SU-DHL-6 (cell line): ENCODE results near the gene OTUB2.

ENCODE experiments used
- H2AFZ ChIP-seq: fragments of 200-600 bp; sonication (generic); 2 replicates; pipeline ENCODE4 v1.6.1; 2014; ENCODE audit warnings: low read depth, mild to moderate bottlenecking, moderate library complexity, mixed read lengths, antibody characterized with exemption, low read length; ENCODE audit not compliant: severe bottlenecking
- H3F3A ChIP-seq: fragments of 200-600 bp; shearing (Covaris generic); 2 replicates; pipeline ENCODE4 v1.6.0; 2016; ENCODE audit warnings: antibody characterized with exemption, mild to moderate bottlenecking; ENCODE audit not compliant: insufficient read depth
- H3K27ac ChIP-seq: fragments of 200-600 bp; sonication (generic); 2 replicates; pipeline ENCODE4 v1.5.1; 2016; ENCODE audit warnings: low read depth, mild to moderate bottlenecking, low read length, moderate library complexity, mixed read lengths
- H3K27me3 ChIP-seq: fragments of 200-600 bp; sonication (generic), shearing (Covaris generic); 2 replicates; pipeline ENCODE4 v1.6.0; 2014; ENCODE audit warnings: mild to moderate bottlenecking, low read length
- H3K36me3 ChIP-seq: fragments of 200-600 bp; sonication (generic); 2 replicates; pipeline ENCODE4 v1.6.1; 2014; ENCODE audit warnings: mild to moderate bottlenecking, low read length, mixed read lengths
- H3K4me2 ChIP-seq: fragments of 300-600, 200-600 bp; shearing (Covaris generic), sonication (generic); 2 replicates; pipeline ENCODE4 v1.6.0; 2014; ENCODE audit warnings: low read length, low read depth, mild to moderate bottlenecking; ENCODE audit not compliant: poor library complexity, severe bottlenecking
- H3K4me3 ChIP-seq: fragments of 200-600 bp; sonication (generic); 2 replicates; pipeline ENCODE4 v1.5.1; 2014; ENCODE audit warnings: antibody characterized with exemption, low read length, mild to moderate bottlenecking, mixed read lengths; ENCODE audit not compliant: insufficient read depth, poor library complexity, severe bottlenecking
- H3K79me2 ChIP-seq: fragments of 200-600 bp; sonication (generic); 2 replicates; pipeline ENCODE4 v1.6.1; 2014; ENCODE audit warnings: mild to moderate bottlenecking, low read length, moderate library complexity; ENCODE audit not compliant: insufficient read depth
- H3K9ac ChIP-seq: fragments of 200-600 bp; sonication (generic); 2 replicates; pipeline ENCODE4 v1.7.0; 2014; ENCODE audit warnings: mild to moderate bottlenecking, low read length
- H3K9me2 ChIP-seq: fragments of 200-600 bp; sonication (generic); replicated peaks from 2 replicates; pipeline ENCODE4 v1.6.1; 2014; ENCODE audit warnings: low read length; ENCODE audit not compliant: insufficient read depth
- H3K9me3 ChIP-seq: fragments of 200-600 bp; sonication (generic); 2 replicates; pipeline ENCODE4 v1.6.1; 2014; ENCODE audit warnings: low read length, mixed read lengths; ENCODE audit not compliant: insufficient read depth
- H4K20me1 ChIP-seq: fragments of 200-600 bp; sonication (generic); 2 replicates; pipeline ENCODE4 v1.6.1; 2014; ENCODE audit warnings: low read depth, mild to moderate bottlenecking, antibody characterized with exemption, low read length, moderate library complexity, mixed read lengths
- CTCF ChIP-seq: fragments of 200-600 bp; sonication (generic); IDR thresholded peaks from one replicate; pipeline ENCODE4 v1.5.1; 2017; ENCODE audit warnings: antibody characterized with exemption, mild to moderate bottlenecking, low read length, moderate library complexity; ENCODE audit not compliant: insufficient read depth, poor library complexity, severe bottlenecking
- EZH2phosphoT487 ChIP-seq: fragments of 200-600 bp; sonication (generic), shearing (Covaris generic); conservative IDR thresholded peaks from 2 replicates; pipeline ENCODE4 v1.6.1; 2018; ENCODE audit warnings: mild to moderate bottlenecking, antibody characterized with exemption, low read length, moderate library complexity, mixed read lengths

Gene OTUB2

GRCh38 chr14:93977790-93978581 lies 48.2 kb upstream of the OTUB2 start:
- Histone ChIP-seq H3K27ac (peak overlapping the region; percentile 99), H3K9me3 (peaks cover 8% of the 10 kb centered on the region; the same call in 1 of the 2 replicates), H3K9ac (peak overlapping the region; percentile 66), H4K20me1 (no peaks in the 10 kb centered on the region), H3K4me2 (peak overlapping the region; percentile 75), H3K79me2 (peaks cover 8% of the 10 kb centered on the region), H3K9me2 (no peaks in the 10 kb centered on the region), H3K27me3 (no peaks in the 10 kb centered on the region), H3K36me3 (peaks cover 2% of the 10 kb centered on the region; the same call in 1 of the 2 replicates), H3K4me3 (peak overlapping the region; percentile 2), H3F3A (peaks cover 47% of the 10 kb centered on the region), H2AFZ (no peak overlapping the region)
- TF ChIP-seq CTCF (no peak), EZH2phosphoT487 (no peak)

GRCh38 chr14:93978735-93979134 lies 47.4 kb upstream of the OTUB2 start:
- peaks cover 8% of the 10 kb centered on the region for H3K79me2 ChIP-seq
- peak overlapping the region; percentile 66 for H3K9ac ChIP-seq
- peak overlapping the region; percentile 13 for H3K4me3 ChIP-seq
- no peaks in the 10 kb centered on the region for H3K27me3 ChIP-seq
- peak overlapping the region; percentile 73 for H3K4me2 ChIP-seq
- peaks cover 8% of the 10 kb centered on the region; the same call in 1 of the 2 replicates for H3K9me3 ChIP-seq
- peak overlapping the region; percentile 99 for H3K27ac ChIP-seq
- H2AFZ ChIP-seq: no peak overlapping the region
- TF ChIP-seq EZH2phosphoT487 (no peak), CTCF (no peak)
- H3F3A ChIP-seq: peaks cover 43% of the 10 kb centered on the region
- no peaks in the 10 kb centered on the region for H3K9me2 ChIP-seq
- peaks cover 2% of the 10 kb centered on the region; the same call in 1 of the 2 replicates for H3K36me3 ChIP-seq
- H4K20me1 ChIP-seq: no peaks in the 10 kb centered on the region

- Histone ChIP-seq H3K79me2 (no peaks in the 10 kb centered on the region; the same call in 1 of the 2 replicates), H3K27me3 (no peaks in the 10 kb centered on the region), H4K20me1 (no peaks in the 10 kb centered on the region), H3K9me2 (no peaks in the 10 kb centered on the region), H3K27ac (peak overlapping the region; percentile 99), H3K9ac (peak overlapping the region; percentile 7; the same call in 1 of the 2 replicates), H3K4me3 (no peak overlapping the region), H3K36me3 (peaks cover 2% of the 10 kb centered on the region; the same call in 1 of the 2 replicates), H3K9me3 (peaks cover 8% of the 10 kb centered on the region; the same call in 1 of the 2 replicates), H3F3A (peaks cover 38% of the 10 kb centered on the region), H3K4me2 (no peak overlapping the region), H2AFZ (no peak overlapping the region)
- TF ChIP-seq EZH2phosphoT487 (no peak), CTCF (no peak)
Measured at GRCh38 chr14:93980456-93981201, 45.5 kb upstream of the OTUB2 start.
